ENCODE results near the gene DPY19L3. TPM values are rescaled to one million over a fixed set of nuclear protein-coding genes. Genes with fewer than 3 reads are reported as not detected.

The DPY19L3 gene
- total and polyA plus RNA-seq, 2 experiments from 2014 or later: 12.9 to 51.4 TPM

GRCh38 chr19:32415669-32416068 is 10.1 kb downstream of the DPY19L3 start:
- no peak overlapping the region for H3K4me2 ChIP-seq
- WGBS (ENCODE audit: low lambda C conversion rate, missing lambda C conversion rate): 97% methylated on average over 5 of the region's 5 CpGs
- no peaks in the 10 kb centered on the region for H3K36me3 ChIP-seq (replicated peaks; ENCODE audit: insufficient read depth, low read depth)
- no peaks in the 10 kb centered on the region for H3K4me1 ChIP-seq (ENCODE audit: insufficient read depth)
- no peaks in the 10 kb centered on the region for H3K27me3 ChIP-seq
- TF ChIP-seq EZH2phosphoT487 (IDR thresholded peaks at IDR 0.05; ENCODE audit: low read depth, severe bottlenecking, unreplicated experiment): no peak
- no peak for TF ChIP-seq EZH2 (IDR thresholded peaks at IDR 0.05; ENCODE audit: borderline replicate concordance)
- no peak for TF ChIP-seq CTCF (IDR thresholded peaks at IDR 0.05; ENCODE audit: poor library complexity)
- H3K79me2 ChIP-seq: peaks cover 2% of the 10 kb centered on the region
- no peak for DNase-seq (ENCODE audit: low spot score)
- no peak overlapping the region for H3K4me3 ChIP-seq
- H3K9me3 ChIP-seq (ENCODE audit: low read depth): no peaks in the 10 kb centered on the region
- no peak overlapping the region for H3K27ac ChIP-seq
- no peaks in the 10 kb centered on the region for H4K20me1 ChIP-seq (ENCODE audit: insufficient read depth, poor library complexity, severe bottlenecking)
- H2AFZ ChIP-seq: no peak overlapping the region
- no peaks in the 10 kb centered on the region for H3K9me2 ChIP-seq (replicated peaks; ENCODE audit: insufficient read depth)

GRCh38 chr19:32416749-32417456 is 11.3 kb downstream of the DPY19L3 start:
- H3K36me3 ChIP-seq (replicated peaks; ENCODE audit: insufficient read depth, low read depth): no peaks in the 10 kb centered on the region
- H3K4me3 ChIP-seq: no peak overlapping the region
- no peak for DNase-seq (ENCODE audit: low spot score)
- no peaks in the 10 kb centered on the region for H3K9me2 ChIP-seq (replicated peaks; ENCODE audit: insufficient read depth)
- H3K9me3 ChIP-seq (ENCODE audit: low read depth): no peaks in the 10 kb centered on the region
- 95% methylated on average over 8 of the region's 8 CpGs for WGBS (ENCODE audit: low lambda C conversion rate, missing lambda C conversion rate)
- no peaks in the 10 kb centered on the region for H4K20me1 ChIP-seq (ENCODE audit: insufficient read depth, poor library complexity, severe bottlenecking)
- TF ChIP-seq CTCF (IDR thresholded peaks at IDR 0.05; ENCODE audit: poor library complexity) (no peak), EZH2 (IDR thresholded peaks at IDR 0.05; ENCODE audit: borderline replicate concordance) (no peak), EZH2phosphoT487 (IDR thresholded peaks at IDR 0.05; ENCODE audit: low read depth, severe bottlenecking, unreplicated experiment) (no peak)
- no peaks in the 10 kb centered on the region for H3K79me2 ChIP-seq
- no peaks in the 10 kb centered on the region for H3K27me3 ChIP-seq
- no peak overlapping the region for H3K4me2 ChIP-seq
- H3K4me1 ChIP-seq (ENCODE audit: insufficient read depth): no peaks in the 10 kb centered on the region
- H2AFZ ChIP-seq: no peak overlapping the region
- H3K27ac ChIP-seq: no peak overlapping the region

GRCh38 chr19:32418155-32418554 is 12.6 kb downstream of the DPY19L3 start:
- Histone ChIP-seq H3K9me3 (ENCODE audit: low read depth) (no peaks in the 10 kb centered on the region), H3K4me3 (no peak overlapping the region), H3K79me2 (no peaks in the 10 kb centered on the region), H3K9me2 (replicated peaks; ENCODE audit: insufficient read depth) (no peaks in the 10 kb centered on the region), H2AFZ (no peak overlapping the region), H3K4me2 (no peak overlapping the region), H3K27ac (no peak overlapping the region), H3K4me1 (ENCODE audit: insufficient read depth) (no peaks in the 10 kb centered on the region), H3K27me3 (no peaks in the 10 kb centered on the region), H3K36me3 (replicated peaks; ENCODE audit: insufficient read depth, low read depth) (no peaks in the 10 kb centered on the region), H4K20me1 (ENCODE audit: insufficient read depth, poor library complexity, severe bottlenecking) (no peaks in the 10 kb centered on the region)
- WGBS (ENCODE audit: low lambda C conversion rate, missing lambda C conversion rate): 89% methylated on average over 3 of the region's 3 CpGs
- TF ChIP-seq CTCF (IDR thresholded peaks at IDR 0.05; ENCODE audit: poor library complexity) (no peak), EZH2 (IDR thresholded peaks at IDR 0.05; ENCODE audit: borderline replicate concordance) (no peak), EZH2phosphoT487 (IDR thresholded peaks at IDR 0.05; ENCODE audit: low read depth, severe bottlenecking, unreplicated experiment) (no peak)
- DNase-seq (ENCODE audit: low spot score): no peak
